ENCODE measurements around the gene YPEL3.

Gene YPEL3

DNA sequence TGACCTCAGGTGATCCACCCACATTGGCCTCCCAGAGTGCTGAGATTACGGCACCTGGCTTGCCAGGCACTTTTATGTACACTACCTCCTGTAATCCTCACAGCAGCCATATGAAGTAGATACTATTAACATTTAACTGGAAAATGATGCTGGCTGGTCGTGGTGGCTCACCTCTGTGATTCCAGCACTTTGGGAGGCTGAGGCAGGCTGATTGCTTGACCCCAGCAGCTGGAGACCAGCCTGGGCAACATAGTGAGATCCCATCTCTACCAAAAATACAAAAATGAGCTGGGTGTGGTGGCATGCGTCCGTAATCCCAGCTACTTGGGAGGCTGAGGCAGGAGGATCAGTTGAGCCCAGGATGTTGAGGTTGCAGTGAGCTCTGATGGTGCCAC, 29.0 kb upstream of the YPEL3 start:
- ATAC-seq (ENCODE audit: low read depth) (no peak), DNase-seq (ENCODE audit: low spot score) (no peak)
- H3K9me3 ChIP-seq (ENCODE audit: severe bottlenecking): no peaks in the 10 kb centered on the region
- no peak overlapping the region for H3K4me3 ChIP-seq (ENCODE audit: severe bottlenecking)
- peaks cover 1% of the 10 kb centered on the region; the same call in 1 of the 2 replicates for H3K36me3 ChIP-seq (ENCODE audit: low read depth)
- H3K27ac ChIP-seq (ENCODE audit: poor library complexity, severe bottlenecking): no peak overlapping the region
- no peak for TF ChIP-seq CTCF (IDR thresholded peaks at IDR 0.05; ENCODE audit: poor library complexity, severe bottlenecking)
- peaks cover 3% of the 10 kb centered on the region for H3K4me1 ChIP-seq (ENCODE audit: insufficient read depth, poor library complexity, severe bottlenecking)
- no peaks in the 10 kb centered on the region for H3K27me3 ChIP-seq (ENCODE audit: insufficient read depth, poor library complexity, severe bottlenecking)

DNA sequence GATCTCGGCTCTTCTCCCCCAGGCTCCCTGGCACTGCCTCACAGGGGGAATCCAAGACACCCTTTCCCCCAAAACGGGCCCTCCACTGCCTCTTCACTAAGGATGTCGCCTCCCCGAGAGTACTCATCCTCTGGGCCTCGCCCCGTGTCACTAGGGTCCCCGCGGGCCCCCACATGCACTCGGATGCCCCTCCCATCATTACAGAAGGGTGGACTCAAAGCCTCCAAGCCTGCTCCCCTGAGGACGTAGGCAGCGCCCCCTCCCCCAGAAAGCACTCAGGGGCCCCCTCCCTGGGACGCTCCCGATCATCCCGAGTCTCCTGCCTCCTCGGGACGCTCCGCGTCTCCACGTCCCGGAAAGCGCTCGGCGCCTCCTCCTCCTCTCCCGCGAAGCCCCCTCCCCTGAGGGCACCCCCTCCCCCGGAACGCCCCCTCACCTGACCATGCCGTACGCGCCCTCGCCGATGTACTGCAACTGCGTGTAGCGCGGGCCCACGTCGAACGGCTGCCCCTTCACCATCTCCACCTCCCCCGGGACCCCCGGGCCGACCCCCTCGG, 26.7 kb upstream of the YPEL3 start:
- Histone ChIP-seq H3K4me1 (ENCODE audit: insufficient read depth, poor library complexity, severe bottlenecking) (peaks cover 3% of the 10 kb centered on the region), H3K36me3 (ENCODE audit: low read depth) (peaks cover 9% of the 10 kb centered on the region), H3K9me3 (ENCODE audit: severe bottlenecking) (no peaks in the 10 kb centered on the region), H3K27ac (ENCODE audit: poor library complexity, severe bottlenecking) (peak overlapping the region; percentile 41), H3K4me3 (ENCODE audit: severe bottlenecking) (peak overlapping the region; percentile 89), H3K27me3 (ENCODE audit: insufficient read depth, poor library complexity, severe bottlenecking) (no peaks in the 10 kb centered on the region)
- no peak for DNase-seq (ENCODE audit: low spot score)
- ATAC-seq (ENCODE audit: low read depth): no peak; the same call in 2 of the 3 replicates
- TF ChIP-seq CTCF (IDR thresholded peaks at IDR 0.05; ENCODE audit: poor library complexity, severe bottlenecking): no peak

DNA sequence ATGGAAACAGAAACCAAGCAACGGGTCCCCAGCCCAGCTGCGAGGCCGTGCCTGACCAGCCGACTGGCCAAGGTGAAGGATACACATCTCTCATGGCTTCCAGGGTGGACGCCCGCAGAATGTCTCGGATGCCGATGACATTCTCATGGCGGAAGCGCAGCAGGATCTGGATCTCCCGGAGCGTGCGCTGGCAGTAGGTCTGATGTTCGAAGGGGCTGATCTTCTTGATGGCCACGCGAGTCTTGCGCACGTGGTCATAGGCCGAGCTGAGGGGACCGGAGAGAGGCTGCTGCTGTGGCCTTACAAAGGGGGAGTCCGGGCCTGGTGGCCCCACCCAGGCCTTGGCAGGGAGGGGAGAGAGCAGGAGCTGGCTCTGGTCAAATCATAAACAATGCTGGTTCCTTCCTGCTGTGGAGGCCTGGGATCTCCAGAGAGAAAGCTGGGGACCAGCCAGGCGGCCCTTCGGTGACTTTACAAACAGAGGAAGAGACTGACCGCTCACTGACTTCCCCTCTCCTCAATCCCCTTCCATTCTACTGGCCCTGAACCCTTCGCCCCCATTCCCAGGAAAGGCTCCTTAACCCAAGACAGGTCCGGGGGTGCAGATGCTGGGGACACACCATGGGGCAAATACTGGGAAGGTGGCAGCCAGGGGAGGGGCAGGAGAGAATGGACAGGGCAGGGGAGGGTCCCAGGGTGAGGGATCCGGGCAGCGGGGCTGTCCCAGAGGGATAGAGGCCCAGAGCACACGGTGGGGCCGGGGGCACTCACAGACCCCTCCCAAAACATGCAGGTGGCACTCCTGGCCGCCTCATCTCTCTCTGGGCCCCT, 25.9 kb upstream of the YPEL3 start:
- H3K4me3 ChIP-seq (ENCODE audit: severe bottlenecking): peak overlapping the region; percentile 89
- ATAC-seq (ENCODE audit: low read depth): no peak
- H3K27ac ChIP-seq (ENCODE audit: poor library complexity, severe bottlenecking): peak overlapping the region; percentile 41
- H3K36me3 ChIP-seq (ENCODE audit: low read depth): peaks cover 15% of the 10 kb centered on the region
- H3K4me1 ChIP-seq (ENCODE audit: insufficient read depth, poor library complexity, severe bottlenecking): peaks cover 3% of the 10 kb centered on the region
- H3K9me3 ChIP-seq (ENCODE audit: severe bottlenecking): no peaks in the 10 kb centered on the region
- DNase-seq (ENCODE audit: low spot score): no peak
- no peaks in the 10 kb centered on the region for H3K27me3 ChIP-seq (ENCODE audit: insufficient read depth, poor library complexity, severe bottlenecking)
- TF ChIP-seq CTCF (IDR thresholded peaks at IDR 0.05; ENCODE audit: poor library complexity, severe bottlenecking): no peak

- Histone ChIP-seq H3K27ac (ENCODE audit: poor library complexity, severe bottlenecking) (no peak overlapping the region), H3K4me3 (ENCODE audit: severe bottlenecking) (no peak overlapping the region), H3K4me1 (ENCODE audit: insufficient read depth, poor library complexity, severe bottlenecking) (peaks cover 3% of the 10 kb centered on the region), H3K27me3 (ENCODE audit: insufficient read depth, poor library complexity, severe bottlenecking) (no peaks in the 10 kb centered on the region), H3K9me3 (ENCODE audit: severe bottlenecking) (no peaks in the 10 kb centered on the region), H3K36me3 (ENCODE audit: low read depth) (peaks cover 15% of the 10 kb centered on the region)
- TF ChIP-seq CTCF (IDR thresholded peaks at IDR 0.05; ENCODE audit: poor library complexity, severe bottlenecking): no peak
- ATAC-seq (ENCODE audit: low read depth) (no peak), DNase-seq (ENCODE audit: low spot score) (no peak)
These were observed 24.5 kb upstream of the YPEL3 start for GRCh38 chr16:30120340-30121105.
